GM19193 (cell line): ENCODE data around the gene ITGB2.
A peak's percentile ranks its signal among the peaks of the same experiment; 100 is the strongest.

Experiments
- POLR2A ChIP-seq: IDR thresholded peaks from 4 replicates; pipeline ENCODE4 v1.6.1; 2011; ENCODE audit not compliant: insufficient read depth, insufficient read length; ENCODE audit errors: extremely low read depth

Gene ITGB2

GRCh38 chr21:44934797-44935532, 14.3 kb upstream of the ITGB2 start:
- no peak for TF ChIP-seq POLR2A

GRCh38 chr21:44934276-44934675, 13.6 kb upstream of the ITGB2 start:
- TF ChIP-seq POLR2A, result no peak

GRCh38 chr21:44933918-44934260, 13.2 kb upstream of the ITGB2 start:
- no peak for TF ChIP-seq POLR2A

GRCh38 chr21:44933199-44933917, 12.7 kb upstream of the ITGB2 start:
- TF ChIP-seq POLR2A, result no peak

GRCh38 chr21:44932408-44933181, 11.9 kb upstream of the ITGB2 start:
- TF ChIP-seq POLR2A, result no peak

GRCh38 chr21:44931501-44932407, 11.1 kb upstream of the ITGB2 start:
- TF ChIP-seq POLR2A, result no peak

GRCh38 chr21:44931137-44931500, 10.4 kb upstream of the ITGB2 start:
- TF ChIP-seq POLR2A, result peak; percentile 55

- TF ChIP-seq POLR2A, result no peak
Measured at GRCh38 chr21:44930543-44930981, 9.9 kb upstream of the ITGB2 start.

GRCh38 chr21:44929799-44930542, 9.3 kb upstream of the ITGB2 start:
- no peak for TF ChIP-seq POLR2A

- no peak for TF ChIP-seq POLR2A
Measured at GRCh38 chr21:44929242-44929798, 8.6 kb upstream of the ITGB2 start.

GRCh38 chr21:44927587-44928461, 7.1 kb upstream of the ITGB2 start:
- TF ChIP-seq POLR2A, result peak; percentile 46

GRCh38 chr21:44927259-44927586, 6.5 kb upstream of the ITGB2 start:
- no peak for TF ChIP-seq POLR2A

GRCh38 chr21:44926331-44927101, 5.8 kb upstream of the ITGB2 start:
- peak; percentile 17 for TF ChIP-seq POLR2A

GRCh38 chr21:44925378-44925755, 4.7 kb upstream of the ITGB2 start:
- TF ChIP-seq POLR2A, result no peak
